Neural cell (in vitro differentiated cells): ENCODE results near the gene LNX1.

Experiments used
- EZH2 ChIP-seq: fragments of 200-600, 300-800 bp; shearing (Covaris generic), sonication (generic); IDR thresholded peaks from 2 replicates; pipeline ENCODE4 v1.6.1; 2014; ENCODE audit warnings: antibody characterized with exemption, low read length, borderline replicate concordance, mild to moderate bottlenecking; ENCODE audit not compliant: insufficient read depth, poor library complexity, severe bottlenecking
- POLR2AphosphoS5 ChIP-seq: IDR thresholded peaks from 2 replicates; pipeline ENCODE4 v1.6.1; 2012
- TAF1 ChIP-seq: IDR thresholded peaks from 2 replicates; pipeline ENCODE4 v1.6.1; 2012; ENCODE audit warnings: low read depth
- TF ChIP-seq, protein P1 (sequence below): fragments of 450-650 bp; IDR thresholded peaks from 2 replicates; pipeline ENCODE4 v1.5.1; 2014; ENCODE audit warnings: antibody characterized with exemption, mild to moderate bottlenecking, moderate library complexity; ENCODE audit not compliant: poor library complexity, severe bottlenecking

DNA sequence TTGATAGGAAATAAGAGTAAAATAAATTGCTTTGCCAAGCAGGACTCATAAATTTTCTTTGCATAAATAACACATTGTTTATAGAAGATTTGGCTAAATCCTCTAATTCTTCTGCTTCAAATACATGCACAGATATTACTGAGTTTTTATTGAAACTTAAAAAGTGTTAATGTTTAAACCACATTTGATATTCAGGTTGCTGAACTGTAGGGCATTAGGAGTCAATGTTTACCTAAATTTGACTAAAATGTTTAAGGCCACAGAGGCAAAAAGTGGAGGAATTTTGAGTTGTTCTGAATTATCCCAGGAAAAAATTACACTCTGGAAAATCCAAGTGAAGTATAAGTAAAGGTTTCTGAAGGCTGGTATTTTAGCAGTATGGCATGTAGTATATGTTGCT lies 135.1 kb downstream of the LNX1 start:
- TF ChIP-seq, protein P1, sequence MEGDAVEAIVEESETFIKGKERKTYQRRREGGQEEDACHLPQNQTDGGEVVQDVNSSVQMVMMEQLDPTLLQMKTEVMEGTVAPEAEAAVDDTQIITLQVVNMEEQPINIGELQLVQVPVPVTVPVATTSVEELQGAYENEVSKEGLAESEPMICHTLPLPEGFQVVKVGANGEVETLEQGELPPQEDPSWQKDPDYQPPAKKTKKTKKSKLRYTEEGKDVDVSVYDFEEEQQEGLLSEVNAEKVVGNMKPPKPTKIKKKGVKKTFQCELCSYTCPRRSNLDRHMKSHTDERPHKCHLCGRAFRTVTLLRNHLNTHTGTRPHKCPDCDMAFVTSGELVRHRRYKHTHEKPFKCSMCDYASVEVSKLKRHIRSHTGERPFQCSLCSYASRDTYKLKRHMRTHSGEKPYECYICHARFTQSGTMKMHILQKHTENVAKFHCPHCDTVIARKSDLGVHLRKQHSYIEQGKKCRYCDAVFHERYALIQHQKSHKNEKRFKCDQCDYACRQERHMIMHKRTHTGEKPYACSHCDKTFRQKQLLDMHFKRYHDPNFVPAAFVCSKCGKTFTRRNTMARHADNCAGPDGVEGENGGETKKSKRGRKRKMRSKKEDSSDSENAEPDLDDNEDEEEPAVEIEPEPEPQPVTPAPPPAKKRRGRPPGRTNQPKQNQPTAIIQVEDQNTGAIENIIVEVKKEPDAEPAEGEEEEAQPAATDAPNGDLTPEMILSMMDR = no peak
- TF ChIP-seq EZH2 = no peak
- TF ChIP-seq TAF1 = no peak
- no peak for TF ChIP-seq POLR2AphosphoS5
